GM12875 (cell line): ENCODE data around the gene KASH5.

Experiments used
- H3K4me3 ChIP-seq: one replicate; pipeline ENCODE4 v1.5.1; 2011; ENCODE audit warnings: low read depth, low read length, control low read depth
- TF ChIP-seq, protein P1 (sequence below): IDR thresholded peaks from 2 replicates; pipeline ENCODE4 v1.5.1; 2011; ENCODE audit warnings: low read depth, mild to moderate bottlenecking, control low read depth, inconsistent platforms, low read length, moderate library complexity, borderline replicate concordance; ENCODE audit not compliant: insufficient read depth

The KASH5 gene

DNA sequence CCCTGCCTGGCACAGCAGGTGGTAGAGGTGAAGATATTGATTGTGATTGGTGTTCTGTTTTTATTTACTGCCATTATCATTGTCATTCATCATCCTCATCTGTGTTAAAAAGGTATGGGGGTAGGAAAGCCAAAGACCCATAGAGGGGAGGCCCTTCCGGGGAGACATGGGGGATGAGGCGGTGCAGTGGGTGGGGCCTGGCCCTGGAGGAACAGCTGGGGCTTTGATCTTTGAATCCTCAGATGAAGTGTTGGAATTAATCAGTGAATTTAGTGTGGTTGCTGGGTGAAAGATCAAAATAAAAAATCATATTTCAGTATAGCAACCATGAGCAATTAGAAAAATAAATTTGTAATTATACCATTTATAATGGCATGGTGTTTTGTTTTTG is 27.8 kb downstream of the KASH5 start:
- TF ChIP-seq, protein P1, sequence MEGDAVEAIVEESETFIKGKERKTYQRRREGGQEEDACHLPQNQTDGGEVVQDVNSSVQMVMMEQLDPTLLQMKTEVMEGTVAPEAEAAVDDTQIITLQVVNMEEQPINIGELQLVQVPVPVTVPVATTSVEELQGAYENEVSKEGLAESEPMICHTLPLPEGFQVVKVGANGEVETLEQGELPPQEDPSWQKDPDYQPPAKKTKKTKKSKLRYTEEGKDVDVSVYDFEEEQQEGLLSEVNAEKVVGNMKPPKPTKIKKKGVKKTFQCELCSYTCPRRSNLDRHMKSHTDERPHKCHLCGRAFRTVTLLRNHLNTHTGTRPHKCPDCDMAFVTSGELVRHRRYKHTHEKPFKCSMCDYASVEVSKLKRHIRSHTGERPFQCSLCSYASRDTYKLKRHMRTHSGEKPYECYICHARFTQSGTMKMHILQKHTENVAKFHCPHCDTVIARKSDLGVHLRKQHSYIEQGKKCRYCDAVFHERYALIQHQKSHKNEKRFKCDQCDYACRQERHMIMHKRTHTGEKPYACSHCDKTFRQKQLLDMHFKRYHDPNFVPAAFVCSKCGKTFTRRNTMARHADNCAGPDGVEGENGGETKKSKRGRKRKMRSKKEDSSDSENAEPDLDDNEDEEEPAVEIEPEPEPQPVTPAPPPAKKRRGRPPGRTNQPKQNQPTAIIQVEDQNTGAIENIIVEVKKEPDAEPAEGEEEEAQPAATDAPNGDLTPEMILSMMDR = no peak
- no peak overlapping the region for H3K4me3 ChIP-seq

DNA sequence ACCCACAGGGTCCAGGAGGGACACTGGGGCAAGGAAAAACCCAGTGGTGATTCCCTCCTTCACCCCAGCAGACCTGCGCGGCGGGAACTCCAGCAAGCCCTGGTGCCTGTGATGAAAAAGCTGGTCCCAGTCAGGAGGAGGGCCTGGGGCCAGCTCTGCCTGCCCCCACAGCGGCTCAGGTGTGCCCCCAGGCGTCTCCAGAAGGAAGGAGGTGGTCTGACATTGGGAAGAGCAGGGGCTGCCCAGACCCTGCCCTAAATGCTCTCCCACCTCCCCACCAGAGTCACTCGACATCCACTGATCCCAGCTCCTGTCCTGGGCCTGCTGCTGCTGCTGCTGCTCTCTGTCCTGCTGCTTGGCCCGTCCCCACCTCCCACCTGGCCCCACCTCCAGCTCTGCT is 29.0 kb downstream of the KASH5 start:
- H3K4me3 ChIP-seq = no peak overlapping the region
- TF ChIP-seq, protein P1 = no peak

DNA sequence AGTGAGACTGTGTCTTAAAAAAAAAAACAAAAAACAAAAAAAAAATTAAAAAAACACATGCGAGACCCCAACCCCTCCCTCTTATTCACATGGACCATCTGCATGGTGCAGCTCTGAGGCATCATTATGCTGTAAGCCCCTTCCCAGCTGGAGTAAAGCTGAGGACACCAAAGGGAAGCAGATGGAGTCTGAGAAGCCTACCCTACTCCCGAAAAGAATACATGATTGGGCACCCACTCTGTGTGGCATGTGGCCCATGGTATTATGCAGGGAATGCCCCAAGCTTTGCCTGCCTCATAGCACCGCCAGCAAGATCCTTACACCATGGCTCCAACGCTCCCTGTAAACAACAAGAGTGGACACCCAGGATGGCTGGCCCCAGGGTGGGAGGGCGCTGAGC is 30.5 kb downstream of the KASH5 start:
- H3K4me3 ChIP-seq = no peak overlapping the region
- TF ChIP-seq, protein P1 = no peak

DNA sequence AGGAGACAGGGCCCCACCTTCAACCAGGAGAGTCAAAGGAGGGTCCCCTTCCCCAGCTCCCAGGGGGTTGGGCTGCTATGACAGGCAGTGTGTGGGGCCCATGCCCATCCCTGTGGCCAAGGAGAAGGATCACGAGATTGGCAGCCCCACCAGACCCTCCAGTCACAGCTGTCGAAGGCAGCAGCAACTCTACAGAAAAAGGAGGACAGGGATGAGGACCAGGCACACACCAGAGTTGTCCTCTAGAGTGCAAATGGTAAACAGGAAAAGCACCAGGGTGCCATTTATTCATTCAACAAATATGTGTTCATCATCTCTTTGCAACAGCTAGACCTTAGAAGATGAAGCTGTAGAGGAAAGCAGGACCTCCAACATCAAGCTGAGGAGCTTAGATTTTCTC is 31.1 kb downstream of the KASH5 start:
- TF ChIP-seq, protein P1 = no peak
- H3K4me3 ChIP-seq = no peak overlapping the region

DNA sequence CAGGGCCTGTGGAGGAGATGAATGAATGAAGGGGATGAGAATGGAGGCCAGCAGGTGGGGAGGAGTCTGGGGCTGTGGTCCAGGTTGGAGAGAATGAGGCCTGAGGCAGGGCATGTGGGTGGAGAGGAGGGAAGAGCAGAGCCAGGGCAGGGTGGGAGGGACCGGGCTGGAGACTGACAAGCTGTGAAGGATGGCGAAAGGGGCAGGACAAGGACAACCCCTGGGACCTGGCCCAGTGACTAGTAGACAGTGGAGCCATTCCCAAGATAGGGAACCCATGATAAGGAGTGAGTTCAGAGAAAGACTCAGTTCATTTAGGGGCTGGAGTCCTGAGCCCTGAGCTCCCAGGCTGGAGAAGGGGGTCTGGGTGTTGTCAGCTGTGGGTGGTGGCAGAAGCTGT is 32.2 kb downstream of the KASH5 start:
- TF ChIP-seq, protein P1 = no peak
- H3K4me3 ChIP-seq = no peak overlapping the region

DNA sequence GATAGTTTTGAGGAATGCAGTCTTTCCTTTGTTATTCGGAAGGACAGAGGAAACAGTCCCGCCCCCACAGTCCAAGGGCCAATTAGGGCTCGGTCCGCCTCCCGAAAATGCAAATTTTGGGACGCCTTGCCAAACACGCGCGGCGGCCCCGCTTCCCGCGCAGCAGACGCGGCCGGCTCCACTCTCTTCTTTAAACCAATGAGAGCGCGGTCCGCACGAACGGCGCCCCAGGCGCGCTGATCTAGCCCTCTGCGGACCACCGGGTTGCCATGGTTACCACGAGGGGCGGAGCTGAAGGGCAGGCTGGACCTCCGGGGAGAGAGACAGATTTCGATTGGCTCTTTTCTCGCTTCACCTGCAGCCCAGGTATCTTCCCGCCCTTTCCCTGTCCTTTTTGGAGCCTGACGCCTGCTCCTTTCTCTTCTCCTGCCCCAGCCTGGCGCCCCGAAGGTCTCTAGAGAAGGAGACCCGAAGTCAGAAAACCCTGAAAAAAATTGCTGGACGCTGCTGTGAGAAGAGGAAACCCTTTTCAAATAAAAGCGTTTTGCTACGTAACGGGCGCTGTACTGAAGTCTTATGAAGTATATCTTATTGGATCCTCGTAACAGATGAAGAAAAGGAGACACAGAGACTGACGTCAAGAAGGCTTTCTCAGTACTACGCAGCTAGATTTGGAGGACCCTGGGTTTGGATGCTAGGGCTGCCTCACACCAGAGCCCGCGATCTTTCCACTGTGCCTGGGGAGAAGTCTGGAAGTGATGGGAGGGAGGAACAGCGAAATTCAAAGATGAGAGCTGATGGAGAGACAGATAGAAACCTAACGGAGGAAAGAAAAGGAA is 33.2 kb downstream of the KASH5 start:
- TF ChIP-seq, protein P1 = no peak

DNA sequence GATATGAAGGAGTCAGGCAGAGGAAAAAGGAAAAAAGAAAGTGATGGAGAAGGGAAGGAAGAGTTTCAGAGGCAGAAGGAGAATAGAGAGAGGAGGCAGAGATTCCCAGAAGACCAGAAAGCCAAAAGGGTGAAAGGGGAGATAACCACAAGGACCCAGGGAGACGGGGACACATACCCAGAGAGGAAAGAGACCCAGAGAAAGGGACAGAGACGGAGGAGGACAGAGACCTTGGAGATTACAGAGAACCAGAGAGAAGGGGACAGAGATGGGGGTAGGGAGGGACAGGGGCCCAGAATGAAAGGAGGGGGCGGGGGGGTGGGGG is 33.8 kb downstream of the KASH5 start:
- H3K4me3 ChIP-seq = no peak overlapping the region
- TF ChIP-seq, protein P1 = no peak

More for the DNA sequence above, 33.2 kb downstream of the KASH5 start:
- H3K4me3 ChIP-seq = no peak overlapping the region
